Stimulated activated CD8-positive, alpha-beta memory T cell treated with anti-CD3 and anti-CD28 coated beads, Interleukin-2, amount 100 ng/mL, for 48 hours (primary cell): ENCODE results near the gene ARID1A.

Source experiments
- DNase-seq, 2 donors: peaks; one replicate each; pipeline ENCODE4 v3.0.0-alpha.2; 2020; ENCODE audit warnings: low read depth in 2 of 2

ARID1A gene

DNA sequence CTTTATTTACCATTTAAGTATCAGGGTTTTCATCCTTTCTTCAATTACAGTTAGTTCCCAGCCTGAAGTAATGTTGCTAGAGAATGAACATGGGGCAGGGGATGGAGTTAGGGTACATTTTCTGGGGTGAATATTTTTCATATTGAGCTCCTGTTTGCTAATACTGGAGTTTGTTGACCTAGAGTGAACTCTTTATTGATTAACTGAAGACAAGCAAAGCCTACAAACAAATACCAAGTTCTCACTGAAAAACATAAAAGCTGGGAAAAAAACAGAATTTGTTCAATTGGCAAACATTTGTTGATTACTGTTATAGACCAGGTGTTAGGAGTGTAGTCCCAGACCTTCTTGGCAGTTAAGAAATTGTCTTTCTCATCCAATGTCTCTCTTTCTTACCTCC lies 63.7 kb downstream of the ARID1A start:
- DNase-seq, result no peak

DNA sequence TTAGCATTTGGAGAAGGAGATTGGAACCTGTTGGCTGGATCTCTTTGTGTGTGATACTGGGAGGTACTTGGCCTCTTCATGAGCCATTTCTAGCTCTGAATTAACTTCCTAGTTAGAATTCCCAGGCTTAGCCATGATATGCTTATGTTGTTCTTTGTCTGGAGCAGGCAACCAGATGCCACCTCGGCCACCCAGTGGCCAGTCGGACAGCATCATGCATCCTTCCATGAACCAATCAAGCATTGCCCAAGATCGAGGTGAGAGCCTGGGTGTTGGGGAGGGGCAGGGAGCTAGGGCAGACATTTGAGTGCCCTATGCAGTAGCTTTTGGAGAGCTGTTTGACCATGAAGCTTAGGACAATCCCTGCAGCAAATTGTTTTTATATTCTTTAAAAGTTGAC lies 65.4 kb downstream of the ARID1A start:
- no peak for DNase-seq

GRCh38 chr1:26767714-26768113 lies 71.9 kb downstream of the ARID1A start:
- no peak for DNase-seq

DNA sequence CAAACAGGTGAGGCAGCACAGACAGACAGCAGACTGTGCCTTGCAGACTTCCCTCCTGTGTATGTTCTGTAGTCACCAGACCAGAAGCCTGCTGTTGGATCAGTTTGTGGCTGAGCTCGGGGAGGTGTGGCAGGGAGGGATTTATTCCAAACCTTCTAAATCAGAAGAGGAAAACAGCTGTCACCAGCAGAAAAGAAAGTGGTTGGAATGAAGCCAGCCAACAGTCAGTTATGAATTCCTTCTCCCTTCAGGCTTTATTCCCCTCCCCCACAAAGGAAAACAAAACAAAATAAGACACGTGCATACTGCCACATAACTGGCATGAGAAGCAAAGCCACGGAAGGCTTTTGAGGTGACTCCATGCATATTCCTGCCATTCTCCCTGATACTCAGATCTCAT lies 72.9 kb downstream of the ARID1A start:
- no peak for DNase-seq

- DNase-seq, result no peak
Measured at GRCh38 chr1:26771285-26771642, 75.4 kb downstream of the ARID1A start.

GRCh38 chr1:26771643-26772321 lies 76.0 kb downstream of the ARID1A start:
- DNase-seq, result no peak

- DNase-seq, result no peak
Measured at GRCh38 chr1:26772687-26773086, 76.9 kb downstream of the ARID1A start.

DNA sequence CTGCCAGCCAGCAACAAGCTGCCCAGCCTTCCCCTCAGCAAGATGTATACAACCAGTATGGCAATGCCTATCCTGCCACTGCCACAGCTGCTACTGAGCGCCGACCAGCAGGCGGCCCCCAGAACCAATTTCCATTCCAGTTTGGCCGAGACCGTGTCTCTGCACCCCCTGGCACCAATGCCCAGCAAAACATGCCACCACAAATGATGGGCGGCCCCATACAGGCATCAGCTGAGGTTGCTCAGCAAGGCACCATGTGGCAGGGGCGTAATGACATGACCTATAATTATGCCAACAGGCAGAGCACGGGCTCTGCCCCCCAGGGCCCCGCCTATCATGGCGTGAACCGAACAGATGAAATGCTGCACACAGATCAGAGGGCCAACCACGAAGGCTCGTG lies 78.6 kb downstream of the ARID1A start:
- DNase-seq, result no peak

DNA sequence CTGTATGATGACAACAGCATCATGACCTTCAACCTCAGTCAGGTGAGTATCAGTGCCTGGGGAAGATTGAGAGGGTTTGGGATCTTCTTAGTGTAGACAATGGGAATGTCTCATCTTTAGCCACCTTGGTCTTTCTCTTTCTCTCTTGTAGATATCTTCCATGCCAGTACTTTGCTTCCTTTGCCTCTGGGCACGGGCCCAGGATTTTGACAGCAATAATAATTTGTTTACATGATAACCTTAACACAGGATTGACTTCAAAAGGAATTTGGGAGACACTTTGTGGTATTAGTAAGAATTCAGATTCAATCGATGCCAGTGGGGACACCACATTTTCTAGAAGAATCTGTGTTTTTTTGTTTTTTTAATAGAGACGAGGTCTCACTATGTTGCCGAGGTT lies 79.9 kb downstream of the ARID1A start:
- DNase-seq, result no peak

- no peak for DNase-seq
Measured at GRCh38 chr1:26779098-26779668, 83.4 kb downstream of the ARID1A start.

DNA sequence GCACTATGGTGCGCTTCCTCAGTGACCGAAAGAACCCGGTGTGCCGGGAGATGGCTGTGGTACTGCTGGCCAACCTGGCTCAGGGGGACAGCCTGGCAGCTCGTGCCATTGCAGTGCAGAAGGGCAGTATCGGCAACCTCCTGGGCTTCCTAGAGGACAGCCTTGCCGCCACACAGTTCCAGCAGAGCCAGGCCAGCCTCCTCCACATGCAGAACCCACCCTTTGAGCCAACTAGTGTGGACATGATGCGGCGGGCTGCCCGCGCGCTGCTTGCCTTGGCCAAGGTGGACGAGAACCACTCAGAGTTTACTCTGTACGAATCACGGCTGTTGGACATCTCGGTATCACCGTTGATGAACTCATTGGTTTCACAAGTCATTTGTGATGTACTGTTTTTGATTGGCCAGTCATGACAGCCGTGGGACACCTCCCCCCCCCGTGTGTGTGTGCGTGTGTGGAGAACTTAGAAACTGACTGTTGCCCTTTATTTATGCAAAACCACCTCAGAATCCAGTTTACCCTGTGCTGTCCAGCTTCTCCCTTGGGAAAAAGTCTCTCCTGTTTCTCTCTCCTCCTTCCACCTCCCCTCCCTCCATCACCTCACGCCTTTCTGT lies 84.6 kb downstream of the ARID1A start:
- no peak for DNase-seq

- DNase-seq, result no peak
Measured at GRCh38 chr1:26781206-26781825, 85.5 kb downstream of the ARID1A start.

DNA sequence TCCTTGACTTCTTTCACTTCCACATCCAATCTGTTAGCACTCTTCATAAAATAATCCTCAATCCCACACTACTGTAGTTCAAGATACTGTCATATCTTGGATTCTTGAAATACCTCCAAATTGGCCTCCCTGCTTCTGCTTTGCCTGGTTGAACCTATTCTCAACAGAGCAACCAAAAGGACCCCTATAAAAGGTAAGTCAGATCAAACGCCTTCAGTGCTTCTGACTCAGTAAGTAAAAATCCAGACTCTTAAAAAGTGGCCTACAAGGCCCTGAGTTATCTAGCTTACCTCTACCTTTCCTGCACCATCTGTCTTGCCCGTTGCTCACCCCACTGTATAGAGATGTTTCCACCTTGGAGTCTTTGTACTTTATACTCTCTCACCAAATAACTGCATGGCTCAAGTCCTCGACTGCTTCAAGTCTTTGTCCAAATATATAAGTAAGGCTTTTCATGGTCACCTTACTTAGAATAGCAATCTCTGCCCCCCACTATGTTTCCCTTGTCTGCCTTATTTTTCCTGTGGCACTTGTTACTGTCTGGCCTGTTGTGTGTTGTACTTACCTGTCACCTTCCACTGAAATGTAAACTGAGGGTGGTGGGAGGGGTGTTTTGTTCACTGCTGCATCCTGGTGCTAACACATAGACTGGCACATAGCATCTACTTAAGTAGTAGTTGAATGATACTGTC lies 86.9 kb downstream of the ARID1A start:
- DNase-seq, result no peak

GRCh38 chr1:26783646-26784022 lies 87.8 kb downstream of the ARID1A start:
- no peak for DNase-seq

DNA sequence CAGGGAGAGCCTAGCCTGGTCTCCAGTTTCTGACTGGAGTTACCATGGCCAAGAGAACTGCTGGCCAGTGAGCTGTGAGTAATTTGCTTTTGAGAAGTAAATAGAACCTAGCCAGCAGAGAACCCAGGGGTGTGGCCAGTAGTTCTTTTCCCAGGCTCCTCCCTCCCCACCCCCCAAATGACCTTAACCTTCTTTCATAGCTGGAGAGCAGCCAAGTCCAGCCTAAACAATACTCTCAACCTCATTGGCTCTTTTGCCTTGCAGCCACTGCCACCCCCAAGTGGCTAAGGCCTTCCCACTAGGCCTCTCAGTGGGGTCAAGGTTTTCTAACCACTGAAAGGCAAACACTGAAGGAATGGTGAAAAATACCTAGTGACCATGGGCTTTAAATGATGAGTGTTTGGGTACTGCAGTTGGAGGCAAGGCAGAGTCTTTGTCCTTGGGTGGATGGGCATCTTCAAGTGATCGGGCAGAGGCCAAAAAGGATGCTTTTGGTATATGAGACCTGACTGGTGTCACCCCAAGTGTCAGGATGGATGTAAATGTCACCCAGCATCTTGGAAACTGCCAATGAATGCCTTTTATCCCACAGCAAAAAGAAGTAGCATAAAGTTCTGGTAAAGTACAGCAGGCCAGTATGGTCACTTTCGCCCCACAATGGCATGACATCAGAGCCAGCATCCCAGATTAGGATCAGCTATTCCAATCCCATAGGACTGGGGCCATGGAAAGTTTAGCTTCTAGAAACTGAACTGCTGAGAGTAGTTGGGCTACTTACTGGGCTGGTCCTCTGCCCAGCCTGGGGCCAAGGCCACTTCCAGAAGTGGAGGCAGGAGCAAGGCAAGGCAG lies 88.4 kb downstream of the ARID1A start:
- DNase-seq, result no peak

GRCh38 chr1:26784886-26785285 lies 89.1 kb downstream of the ARID1A start:
- DNase-seq, result no peak

DNA sequence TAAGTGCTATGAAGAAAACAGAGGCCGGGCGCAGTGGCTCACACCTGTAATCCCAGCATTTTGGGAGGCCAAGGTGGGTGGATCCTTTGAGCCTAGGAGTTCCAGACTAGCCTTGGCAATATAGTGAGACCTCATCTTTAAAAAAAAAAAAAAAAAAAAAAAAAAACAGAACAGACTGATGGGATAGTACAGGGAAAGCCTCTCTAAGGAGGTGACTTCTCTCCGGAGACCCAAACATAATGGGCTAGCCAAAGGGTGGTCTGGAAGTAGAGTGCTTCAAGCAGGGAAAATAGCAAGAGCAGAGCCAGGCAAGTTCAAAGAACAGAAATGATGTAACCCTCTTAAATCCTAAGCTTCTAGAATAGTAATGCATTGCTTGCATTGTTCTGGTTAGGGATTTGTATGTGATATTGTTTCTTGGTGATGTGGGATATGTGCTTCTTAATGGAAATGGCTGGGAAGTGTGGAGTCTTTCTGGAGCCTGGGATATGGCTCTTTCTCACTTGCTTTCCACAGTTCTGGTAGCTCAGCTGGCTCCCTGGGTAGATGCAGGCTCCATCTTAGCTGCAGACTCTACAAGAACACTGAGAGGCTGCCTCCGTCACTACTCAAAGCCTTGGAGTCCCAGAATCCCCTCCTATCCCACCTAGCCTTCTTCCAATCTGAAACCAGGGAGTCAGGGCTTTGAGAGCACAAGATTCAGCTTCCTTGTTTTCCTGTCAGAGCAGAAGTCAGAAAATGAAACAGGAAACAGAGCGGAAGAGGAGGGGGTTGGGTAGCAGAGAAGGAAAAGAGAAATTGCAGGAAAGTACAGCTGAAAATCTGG lies 90.0 kb downstream of the ARID1A start:
- DNase-seq, result no peak

GRCh38 chr1:26786437-26787380 lies 90.9 kb downstream of the ARID1A start:
- no peak for DNase-seq

DNA sequence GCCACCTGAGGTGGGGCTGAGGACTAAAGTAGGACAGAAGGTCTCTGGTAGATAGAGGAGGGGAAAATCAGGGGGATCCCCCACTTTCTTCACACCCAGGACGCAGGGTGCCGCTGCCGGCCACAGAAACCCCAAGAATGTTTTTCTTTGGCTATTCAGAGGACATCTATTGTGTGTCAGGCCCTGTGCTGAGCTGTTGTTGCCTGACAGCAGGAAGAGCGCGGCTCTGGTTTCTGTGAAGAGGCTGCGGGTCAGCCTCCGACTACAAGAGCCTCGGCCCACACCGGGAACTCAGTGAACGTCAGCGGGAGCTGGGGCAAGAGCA lies 91.5 kb downstream of the ARID1A start:
- peak; percentile 65 to 68 for DNase-seq
